ENCODE results near the gene AFF1.

AFF1 gene

GRCh38 chr4:87152310-87153041 is 217.7 kb downstream of the AFF1 start:
- no peak for DNase-seq (ENCODE audit: low read depth in 2 of 2)

- no peak for DNase-seq (ENCODE audit: low read depth in 2 of 2)
Measured at GRCh38 chr4:87153078-87153870, 218.5 kb downstream of the AFF1 start.

- DNase-seq (ENCODE audit: low read depth in 2 of 2): no peak
Measured at GRCh38 chr4:87165892-87166291, 231.1 kb downstream of the AFF1 start.

- no peak for DNase-seq (ENCODE audit: low read depth in 2 of 2)
Measured at GRCh38 chr4:87166296-87166854, 231.6 kb downstream of the AFF1 start.

GRCh38 chr4:87171944-87172343 is 237.1 kb downstream of the AFF1 start:
- DNase-seq (ENCODE audit: low read depth in 2 of 2): no peak

- no peak for DNase-seq (ENCODE audit: low read depth in 2 of 2)
Measured at GRCh38 chr4:87174672-87175071, 239.9 kb downstream of the AFF1 start.

GRCh38 chr4:87179751-87180150 is 244.9 kb downstream of the AFF1 start:
- DNase-seq (ENCODE audit: low read depth in 2 of 2): no peak

GRCh38 chr4:87180767-87181166 is 246.0 kb downstream of the AFF1 start:
- no peak for DNase-seq (ENCODE audit: low read depth in 2 of 2)

- DNase-seq (ENCODE audit: low read depth in 2 of 2): no peak
Measured at GRCh38 chr4:87185146-87185870, 250.5 kb downstream of the AFF1 start.

- no peak for DNase-seq (ENCODE audit: low read depth in 2 of 2)
Measured at GRCh38 chr4:87188048-87188447, 253.2 kb downstream of the AFF1 start.

- no peak for DNase-seq (ENCODE audit: low read depth in 2 of 2)
Measured at GRCh38 chr4:87188932-87189331, 254.1 kb downstream of the AFF1 start.
